ENCODE measurements around the gene SULT6B1.
"Not testable (repeated sequence)": the region's sequence is repeated elsewhere in the genome, so short reads cannot be mapped to it uniquely, and the experiment has no call there.

Gene SULT6B1, protein sequence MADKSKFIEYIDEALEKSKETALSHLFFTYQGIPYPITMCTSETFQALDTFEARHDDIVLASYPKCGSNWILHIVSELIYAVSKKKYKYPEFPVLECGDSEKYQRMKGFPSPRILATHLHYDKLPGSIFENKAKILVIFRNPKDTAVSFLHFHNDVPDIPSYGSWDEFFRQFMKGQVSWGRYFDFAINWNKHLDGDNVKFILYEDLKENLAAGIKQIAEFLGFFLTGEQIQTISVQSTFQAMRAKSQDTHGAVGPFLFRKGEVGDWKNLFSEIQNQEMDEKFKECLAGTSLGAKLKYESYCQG

DNA sequence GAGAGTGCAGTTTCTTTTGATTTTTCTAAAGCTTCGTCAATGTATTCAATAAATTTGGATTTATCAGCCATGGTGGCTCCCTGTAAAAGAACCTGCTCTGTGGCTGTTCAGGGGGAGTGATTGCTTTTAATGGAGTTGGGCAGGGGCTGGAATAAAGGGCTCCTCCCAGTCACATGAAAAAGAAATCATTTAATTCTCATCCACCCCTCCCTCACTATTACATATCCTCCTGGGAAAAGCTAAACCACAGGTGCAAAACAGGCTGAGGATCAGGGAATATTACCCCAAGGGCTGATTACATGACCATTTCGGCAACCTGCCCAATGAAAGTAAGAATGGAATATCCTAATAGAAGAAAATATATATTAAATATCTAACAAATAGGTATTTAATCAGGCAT lies at the start of gene SULT6B1:
Gene SULT6B1 (minus strand): TSS at position 101 of the 400 bp plus-strand sequence. CDS start 30 bp downstream, at position 71.
- no peak for DNase-seq (ENCODE audit: low read depth)

DNA sequence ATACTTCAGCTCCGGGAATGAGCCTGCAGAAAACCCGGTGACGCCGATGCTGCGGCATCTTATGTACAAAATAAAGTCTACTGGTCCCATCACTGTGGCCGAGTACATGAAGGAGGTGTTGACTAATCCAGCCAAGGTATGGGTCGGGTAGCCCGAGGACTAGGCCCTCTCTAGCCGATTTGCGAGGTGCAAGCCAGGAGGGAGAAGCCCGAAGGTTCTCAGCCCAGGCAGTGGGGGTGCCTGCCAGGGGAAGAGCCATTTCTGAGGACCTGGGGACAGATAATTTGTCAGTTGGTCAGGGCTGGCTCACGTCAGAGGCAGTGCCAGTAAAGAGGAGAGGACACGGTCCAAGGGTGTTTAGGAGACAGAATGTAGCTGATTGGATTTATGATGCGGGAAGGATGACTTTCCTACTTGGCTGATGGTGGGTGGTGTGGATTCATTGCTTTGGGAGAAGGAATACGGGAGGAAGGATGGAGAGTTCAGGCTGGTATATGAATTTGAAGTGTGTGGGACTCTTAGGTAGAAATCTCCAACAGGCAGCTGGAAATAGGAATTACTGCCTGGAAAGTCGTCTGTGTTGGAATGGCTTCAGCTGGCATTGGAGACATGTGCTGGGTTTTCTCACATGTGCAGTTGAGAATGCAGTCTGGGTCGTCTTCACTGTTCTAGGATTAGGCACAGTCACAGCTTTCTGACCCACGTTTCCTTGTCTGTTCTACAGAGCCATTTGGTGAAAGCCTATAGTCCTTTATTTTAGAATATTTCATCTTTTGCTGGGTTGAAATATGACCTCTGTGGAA lies 43.9 kb upstream of the SULT6B1 start:
- peak; percentile 1 for DNase-seq (ENCODE audit: low read depth)

DNA sequence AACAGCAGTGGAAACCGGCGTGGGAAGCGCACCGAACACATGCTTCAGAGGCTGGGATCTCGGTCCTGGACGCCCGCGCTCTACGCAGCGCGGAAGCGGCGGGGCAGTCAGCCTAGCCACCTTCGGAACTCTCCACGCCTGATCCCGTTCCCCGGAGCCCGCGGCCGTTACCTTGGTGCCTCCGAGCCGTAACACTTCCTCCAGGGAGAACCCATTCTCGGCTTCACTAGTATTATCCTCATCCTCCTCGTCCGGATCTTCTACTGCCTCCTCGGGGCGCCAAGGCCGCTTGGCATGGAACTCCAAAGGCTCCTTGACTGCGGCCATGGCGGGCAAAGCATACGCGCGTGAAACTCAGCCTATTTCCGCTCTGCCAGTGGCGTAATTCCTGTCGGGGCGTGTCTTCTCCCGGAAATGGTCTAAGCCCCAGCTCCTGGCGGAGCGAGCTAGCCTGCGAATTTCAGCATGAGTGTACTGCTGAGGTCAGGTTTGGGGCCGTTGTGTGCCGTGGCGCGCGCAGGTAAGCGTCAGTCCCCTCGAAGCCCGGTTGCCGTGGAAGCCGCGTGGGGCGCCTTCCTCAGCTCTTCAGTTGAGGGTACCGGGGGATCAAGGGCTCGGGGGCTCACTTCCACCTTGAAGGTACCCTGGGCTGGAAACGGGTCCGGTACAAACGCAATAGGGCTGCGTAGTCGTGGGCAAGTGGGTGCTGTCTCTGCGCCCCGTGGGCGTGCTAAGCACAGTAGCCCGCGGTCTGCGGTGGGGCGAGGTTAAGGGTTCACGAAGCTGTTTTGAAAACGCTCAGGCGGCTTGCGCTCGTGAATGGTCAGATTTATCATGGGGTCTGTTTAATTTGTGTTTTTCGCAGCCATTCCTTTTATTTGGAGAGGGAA lies 43.0 kb upstream of the SULT6B1 start, which contains the start of the genes CEBPZ and NDUFAF7:
Gene CEBPZ (minus strand): TSS at position 356 of the 890 bp plus-strand sequence. CDS start 29 bp downstream, at position 327.
Gene NDUFAF7 (plus strand): TSS at position 418 of the 890 bp plus-strand sequence. CDS start 48 bp downstream, at position 466.
- peak; percentile 87 for DNase-seq (ENCODE audit: low read depth)

DNA sequence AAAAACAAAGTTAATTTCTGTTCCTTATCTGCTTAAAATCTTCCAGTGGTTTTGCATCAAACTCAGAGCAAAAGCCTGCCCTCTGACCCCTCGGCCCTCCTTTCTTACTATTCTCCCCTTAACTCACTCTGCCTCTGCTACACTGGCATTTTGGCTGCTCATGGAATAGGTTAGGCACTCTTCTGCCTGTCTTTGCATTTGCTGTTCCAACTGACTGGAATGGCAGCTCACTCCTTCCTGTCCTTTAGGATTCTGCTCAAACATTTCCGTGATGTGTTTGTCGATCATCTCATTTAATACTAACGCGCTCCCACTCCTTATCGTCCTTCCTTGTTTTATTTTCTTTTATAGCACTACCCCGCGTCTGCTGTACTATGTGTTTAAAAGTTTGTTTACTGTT lies 42.1 kb upstream of the SULT6B1 start:
- no peak for DNase-seq (ENCODE audit: low read depth)

DNA sequence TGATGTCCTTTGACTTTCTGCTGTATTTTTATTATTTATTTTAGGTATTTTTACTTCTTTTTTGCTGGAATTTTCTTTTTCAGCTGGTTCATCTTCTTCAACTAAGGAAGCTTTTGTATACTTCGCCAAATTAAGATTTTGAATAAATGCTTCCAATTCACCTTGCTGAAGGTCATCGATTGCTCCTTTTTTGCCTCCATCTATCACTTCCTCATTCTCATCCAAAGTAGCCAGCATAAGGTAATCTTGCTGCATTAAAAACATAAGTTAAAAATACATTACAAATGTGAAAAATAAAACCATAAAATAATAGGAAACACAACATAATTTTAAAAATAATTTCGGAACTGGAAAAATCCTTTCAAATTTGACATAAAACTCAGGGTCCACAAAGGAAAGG lies 40.3 kb upstream of the SULT6B1 start:
- DNase-seq (ENCODE audit: low read depth): no peak

DNA sequence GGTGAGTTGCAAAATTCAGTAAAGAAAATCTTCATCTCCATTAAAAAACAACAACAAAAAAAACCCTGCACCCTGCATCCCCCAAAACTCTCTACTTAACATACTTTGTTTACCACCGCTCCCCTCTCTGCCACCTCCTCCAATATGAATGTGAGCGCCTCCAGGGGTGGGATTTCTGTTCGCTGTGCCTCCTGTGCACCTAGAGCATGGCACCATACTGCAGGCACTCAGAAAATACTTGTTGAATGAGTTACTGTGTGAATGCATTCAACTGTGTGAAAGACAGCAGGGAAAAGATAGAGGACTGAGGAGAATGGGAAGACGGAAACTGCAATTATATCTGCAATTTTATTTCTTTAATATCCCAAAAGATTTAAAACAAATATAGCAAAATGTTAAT lies 38.4 kb upstream of the SULT6B1 start:
- DNase-seq (ENCODE audit: low read depth): no peak

DNA sequence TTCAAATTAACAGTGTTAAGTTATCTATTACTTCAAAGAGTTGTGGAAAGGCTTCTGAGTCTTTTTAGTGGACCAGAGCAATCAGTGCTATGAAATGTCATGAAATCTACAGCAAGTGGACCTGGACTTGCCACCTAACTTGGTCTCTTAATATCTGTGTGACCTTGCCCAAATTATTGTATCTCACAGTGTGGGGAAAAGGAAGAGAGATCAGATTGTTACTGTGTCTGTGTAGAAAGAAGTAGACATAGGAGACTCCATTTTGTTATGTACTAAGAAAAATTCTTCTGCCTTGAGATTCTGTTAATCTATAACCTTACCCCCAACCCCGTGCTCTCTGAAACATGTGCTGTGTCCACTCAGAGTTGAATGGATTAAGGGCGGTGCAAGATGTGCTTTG lies 36.7 kb upstream of the SULT6B1 start:
- not testable (repeated sequence) for DNase-seq (ENCODE audit: low read depth)

DNA sequence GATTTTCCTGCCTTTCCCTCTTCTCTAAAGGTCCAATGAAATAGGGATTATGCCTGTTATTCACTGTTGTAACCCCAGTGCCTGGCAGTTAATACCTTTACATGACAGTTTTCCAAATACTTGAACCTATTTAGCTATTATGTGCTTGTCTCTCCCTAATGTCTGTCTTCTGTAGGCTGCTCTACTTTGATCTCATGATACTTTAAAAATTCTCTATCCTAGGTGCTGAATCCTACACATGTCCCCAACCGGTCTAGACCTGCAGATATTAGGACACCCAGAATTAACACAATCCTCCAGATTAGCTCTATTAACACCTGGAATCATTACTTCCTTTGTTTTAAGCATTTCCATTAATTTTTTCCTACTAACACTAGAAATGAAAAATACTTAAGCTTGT lies 35.6 kb upstream of the SULT6B1 start:
- DNase-seq (ENCODE audit: low read depth): no peak

DNA sequence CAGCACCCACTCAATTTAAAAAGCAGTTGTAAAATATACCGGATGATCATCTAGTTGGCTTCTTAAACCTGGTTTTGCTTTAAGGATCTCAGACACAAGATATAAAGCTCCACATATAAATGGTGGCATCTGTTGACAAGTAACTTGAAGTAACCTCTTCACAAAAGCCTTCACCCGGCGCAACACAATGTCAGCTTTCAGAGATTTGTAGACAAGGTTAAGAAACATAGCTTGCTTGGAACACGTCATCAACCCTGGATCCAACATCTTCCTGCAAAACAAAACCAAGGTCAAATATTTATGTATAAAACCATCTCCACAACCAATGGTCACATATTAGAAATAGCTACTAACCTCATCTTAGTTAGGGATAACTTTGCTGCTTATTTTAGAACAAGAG lies 34.7 kb upstream of the SULT6B1 start:
- no peak for DNase-seq (ENCODE audit: low read depth)

DNA sequence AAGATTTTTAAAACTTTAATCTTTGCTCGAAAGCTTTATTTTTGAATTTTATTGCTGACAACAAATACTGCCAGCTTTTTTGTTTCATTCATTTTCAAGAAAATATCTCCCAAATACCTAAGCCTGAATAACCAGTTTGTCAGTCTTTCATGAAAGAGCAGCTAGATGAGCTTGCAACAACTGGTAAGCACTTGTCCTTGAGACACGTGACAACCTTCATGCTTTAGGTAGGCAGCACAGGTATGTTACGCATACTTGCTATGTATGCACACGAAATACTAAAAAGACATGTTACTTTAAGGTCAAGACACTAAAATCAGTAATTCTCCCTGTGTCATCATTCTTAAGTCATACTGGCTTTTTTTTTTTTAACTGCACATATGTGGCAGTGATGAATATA lies 30.6 kb upstream of the SULT6B1 start:
- no peak for DNase-seq (ENCODE audit: low read depth)

DNA sequence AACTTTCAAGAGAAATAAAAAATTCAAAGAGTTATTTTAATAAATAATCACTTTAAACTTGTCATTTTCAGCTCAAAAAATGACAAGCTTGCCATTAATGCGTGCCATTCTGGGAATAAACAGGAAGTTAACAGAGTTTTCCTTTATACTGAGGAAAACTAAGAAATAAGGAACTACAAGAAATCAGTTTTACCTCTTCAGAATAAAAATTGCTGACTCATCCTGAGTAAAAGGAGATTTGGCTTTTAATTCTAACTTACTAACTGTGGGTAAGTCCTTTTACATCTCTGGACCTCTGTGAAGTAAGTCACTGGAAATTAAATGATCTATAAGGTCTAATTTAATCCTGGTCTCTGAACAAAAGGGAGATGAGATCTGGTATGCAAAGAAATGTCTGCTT lies 26.8 kb upstream of the SULT6B1 start:
- DNase-seq (ENCODE audit: low read depth): no peak

DNA sequence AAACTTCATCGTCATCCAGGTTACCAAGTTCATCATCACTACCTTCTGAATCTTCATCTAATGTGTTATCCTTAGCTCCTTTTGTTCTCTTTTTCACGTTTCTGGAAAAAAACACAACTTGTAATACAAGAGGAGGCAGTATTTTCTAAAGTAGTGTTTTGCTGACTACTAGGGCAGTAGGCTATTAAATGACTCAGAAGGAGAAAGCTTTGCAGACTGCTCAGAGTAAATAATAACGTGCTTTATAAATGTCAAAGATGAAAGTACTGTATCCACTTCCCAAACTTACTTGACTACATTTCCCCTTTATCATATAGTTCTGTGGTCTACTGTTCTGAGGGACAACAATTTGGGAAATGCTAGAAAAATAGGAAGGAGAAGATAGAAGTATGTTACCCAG lies 23.5 kb upstream of the SULT6B1 start:
- no peak for DNase-seq (ENCODE audit: low read depth)

DNA sequence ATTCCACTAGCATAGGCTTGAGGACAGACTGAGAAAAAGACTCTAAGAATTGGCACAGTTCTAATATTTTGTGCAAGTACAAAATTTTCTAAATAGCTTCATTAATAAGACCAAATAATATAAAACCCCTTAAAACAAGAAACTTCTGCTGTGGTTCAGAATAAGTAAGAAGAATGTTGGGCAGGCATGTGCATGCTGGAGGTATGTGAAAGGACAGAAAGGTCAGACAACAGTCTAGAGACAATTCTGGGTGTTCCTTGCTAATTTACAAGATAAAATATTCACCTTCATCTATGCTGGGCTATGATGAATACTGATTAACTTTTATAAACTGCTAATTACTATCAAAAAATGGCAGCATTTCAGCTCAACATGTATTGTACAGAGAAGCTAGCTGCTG lies 22.7 kb upstream of the SULT6B1 start:
- no peak for DNase-seq (ENCODE audit: low read depth)

DNA sequence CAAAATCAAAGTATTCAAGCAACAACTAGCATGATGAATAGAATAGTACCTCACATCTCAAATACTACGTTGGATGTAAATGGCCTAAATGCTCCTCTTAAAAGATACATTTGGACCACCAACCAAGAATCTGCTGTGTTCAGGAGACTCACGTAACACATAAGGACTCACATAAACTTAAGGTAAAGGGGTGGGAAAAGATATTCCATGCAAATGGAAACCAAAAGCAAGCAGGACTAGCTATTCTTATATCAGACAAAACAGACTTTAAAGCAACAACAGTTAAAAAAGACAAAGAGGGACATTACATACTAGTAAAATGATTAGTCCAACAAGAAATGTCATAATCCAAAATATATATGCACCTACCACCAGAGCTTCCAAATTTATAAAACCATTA lies 18.3 kb upstream of the SULT6B1 start:
- DNase-seq (ENCODE audit: low read depth): not testable (repeated sequence)

DNA sequence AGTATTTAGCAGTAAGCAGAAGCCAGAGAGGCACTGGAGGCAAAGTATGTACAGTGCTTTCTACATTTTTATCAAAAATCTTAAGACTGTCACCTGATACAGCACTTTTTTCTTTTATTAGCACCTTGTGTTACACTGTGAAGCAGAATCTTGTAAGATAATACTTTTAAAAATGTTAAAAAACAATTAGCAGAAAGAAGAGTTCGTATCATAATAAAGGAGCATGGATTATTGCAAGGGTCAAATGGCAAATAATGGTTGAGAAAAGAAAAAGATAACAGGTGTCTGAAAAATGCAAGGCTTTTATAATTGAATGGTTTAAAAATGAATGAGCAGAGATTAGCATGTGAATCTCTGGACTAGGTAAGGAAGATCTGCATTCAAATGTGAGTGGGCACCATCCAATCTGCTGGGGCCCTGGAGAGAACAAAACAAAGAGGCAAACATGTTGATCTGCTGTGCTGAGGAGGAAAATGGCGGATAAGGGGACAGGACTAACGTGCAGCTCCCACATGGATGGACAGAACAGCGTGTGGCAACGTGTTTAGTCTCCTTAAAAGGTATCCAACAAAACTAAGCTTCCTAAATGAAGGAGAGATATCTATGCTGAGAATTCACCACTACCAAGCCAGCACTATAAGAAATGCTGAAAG lies 17.3 kb upstream of the SULT6B1 start:
- no peak for DNase-seq (ENCODE audit: low read depth)

DNA sequence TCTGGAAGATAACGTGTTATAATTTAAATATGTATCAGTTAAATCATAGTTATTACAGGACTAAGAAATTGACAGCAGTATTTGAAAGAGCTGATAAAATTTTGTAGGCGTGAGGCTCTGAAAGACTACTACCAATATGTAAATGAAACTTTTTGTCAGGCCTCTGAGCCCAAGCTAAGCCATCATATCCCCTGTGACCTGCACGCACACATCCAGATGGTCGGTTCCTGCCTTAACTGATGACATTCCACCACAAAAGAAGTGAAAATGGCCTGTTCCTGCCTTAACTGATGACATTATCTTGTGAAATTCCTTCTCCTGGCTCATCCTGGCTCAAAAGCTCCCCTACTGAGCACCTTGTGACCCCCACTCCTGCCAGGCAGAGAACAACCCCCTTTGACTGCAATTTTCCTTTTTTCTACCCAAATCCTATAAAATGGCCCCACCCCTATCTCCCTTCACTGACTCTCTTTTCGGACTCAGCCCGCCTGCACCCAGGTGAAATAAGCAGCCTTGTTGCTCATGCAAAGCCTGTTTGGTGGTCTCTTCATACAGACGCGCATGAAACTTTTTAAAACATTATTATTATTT lies 16.7 kb upstream of the SULT6B1 start:
- not testable (repeated sequence) for DNase-seq (ENCODE audit: low read depth)

DNA sequence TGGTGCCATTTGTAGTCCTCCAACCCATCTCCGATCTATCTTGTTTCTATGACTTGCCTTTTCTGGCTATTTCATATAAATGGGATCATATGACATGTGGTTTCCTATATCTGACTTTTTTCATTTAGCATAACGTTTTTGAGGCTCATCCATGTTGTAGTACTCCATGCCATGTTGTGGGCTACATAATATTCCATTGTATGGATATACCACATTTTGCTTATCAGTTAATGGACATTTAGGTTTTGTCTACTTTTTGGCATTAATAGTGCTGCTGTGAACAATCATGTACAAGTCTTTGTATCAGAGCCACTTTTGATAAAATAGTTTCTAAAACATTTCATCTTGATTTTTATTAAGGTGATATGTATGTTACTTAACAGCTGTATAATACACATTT lies 15.2 kb upstream of the SULT6B1 start:
- no peak for DNase-seq (ENCODE audit: low read depth)

DNA sequence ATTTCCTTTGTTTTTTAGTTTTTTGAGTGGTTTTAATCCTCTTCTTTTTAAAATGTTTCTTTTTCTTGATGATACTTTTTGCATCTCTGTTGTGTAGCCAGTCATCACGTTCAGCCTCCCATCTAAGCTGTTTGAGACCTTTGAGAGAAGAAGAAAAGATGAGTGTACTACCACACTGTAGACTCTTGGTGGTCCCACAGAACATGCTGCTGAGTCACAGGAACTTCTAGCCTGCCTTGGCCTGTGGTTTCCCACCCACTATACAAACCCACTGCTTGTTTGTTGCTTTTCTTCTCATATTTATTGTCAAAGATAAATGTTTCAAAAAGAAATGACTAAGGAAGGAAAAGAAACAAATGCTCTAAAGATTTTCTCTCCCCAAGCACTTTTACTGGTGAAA lies 13.3 kb upstream of the SULT6B1 start:
- DNase-seq (ENCODE audit: low read depth): no peak

DNA sequence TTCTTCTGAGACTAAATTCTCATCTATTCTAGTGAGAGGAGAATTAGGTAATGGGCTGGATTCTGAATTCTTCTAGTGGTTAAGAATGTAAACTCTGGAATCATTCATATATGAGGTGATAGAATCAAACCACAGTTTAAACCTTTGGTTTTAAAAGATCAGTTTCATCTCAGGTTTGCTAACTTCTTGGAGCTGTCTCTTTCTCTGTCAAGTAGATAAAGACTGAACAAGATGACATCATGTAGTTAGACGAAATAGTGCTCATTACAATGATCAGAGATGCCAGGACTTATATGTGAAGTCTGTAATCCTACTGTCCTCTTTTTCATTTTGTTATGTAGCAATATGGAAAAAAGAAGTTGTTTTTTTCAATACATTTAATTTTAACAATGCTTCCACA lies 12.7 kb upstream of the SULT6B1 start:
- DNase-seq (ENCODE audit: low read depth): no peak

DNA sequence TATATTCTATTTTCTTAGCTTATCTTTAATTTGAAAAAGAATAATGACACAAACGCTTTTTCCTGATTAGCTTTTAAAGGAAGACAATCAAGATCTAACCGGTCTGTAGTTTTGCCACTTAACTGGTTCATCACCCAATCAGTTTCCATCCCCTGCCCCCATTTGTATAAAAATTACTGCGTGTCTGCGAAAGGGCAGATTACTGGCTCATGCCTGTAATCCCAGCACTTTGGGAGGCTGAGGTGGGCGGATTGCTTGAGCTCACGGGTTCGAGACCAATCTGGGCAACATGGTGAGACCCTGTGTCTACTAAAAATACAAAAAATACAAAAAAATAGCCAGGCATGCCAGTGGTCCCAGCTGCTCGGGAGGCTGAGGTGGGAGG lies 10.2 kb upstream of the SULT6B1 start:
- DNase-seq (ENCODE audit: low read depth): no peak
